ENCODE data around the gene RPP38.

RPP38 gene

GRCh38 chr10:15097011-15097812 lies at the start of gene RPP38:
Gene RPP38 (plus strand): TSS chr10:15097355. CDS start chr10:15103315, 5,960 bp downstream.
- H2AFZ ChIP-seq (ENCODE audit: low read depth, low read length) = peak within 1 kb of the TSS; percentile 88
- H3K4me2 ChIP-seq (ENCODE audit: insufficient read depth, low read length) = peak within 1 kb of the TSS; percentile 90
- peak; percentile 86 for ATAC-seq (ENCODE audit: insufficient read depth, low read depth)
- peak within 1 kb of the TSS; percentile 57 to 70 for H3K4me3 ChIP-seq (ENCODE audit: low read depth in 1 of 2, low read length in 2 of 2)
- H4K20me1 ChIP-seq (ENCODE audit: insufficient read depth, low read length) = peaks cover 10% of the 10 kb centered on the region
- H3K27ac ChIP-seq (ENCODE audit: low read length) = peak within 1 kb of the TSS; percentile 89
- no peaks in the 10 kb centered on the region for H3K27me3 ChIP-seq (ENCODE audit: insufficient read depth, low read length, poor library complexity)
- peak within 1 kb of the TSS; percentile 75 for H3K9ac ChIP-seq (ENCODE audit: low read depth, low read length)
- DNase-seq = peak; percentile 92
- TF ChIP-seq, protein P1, sequence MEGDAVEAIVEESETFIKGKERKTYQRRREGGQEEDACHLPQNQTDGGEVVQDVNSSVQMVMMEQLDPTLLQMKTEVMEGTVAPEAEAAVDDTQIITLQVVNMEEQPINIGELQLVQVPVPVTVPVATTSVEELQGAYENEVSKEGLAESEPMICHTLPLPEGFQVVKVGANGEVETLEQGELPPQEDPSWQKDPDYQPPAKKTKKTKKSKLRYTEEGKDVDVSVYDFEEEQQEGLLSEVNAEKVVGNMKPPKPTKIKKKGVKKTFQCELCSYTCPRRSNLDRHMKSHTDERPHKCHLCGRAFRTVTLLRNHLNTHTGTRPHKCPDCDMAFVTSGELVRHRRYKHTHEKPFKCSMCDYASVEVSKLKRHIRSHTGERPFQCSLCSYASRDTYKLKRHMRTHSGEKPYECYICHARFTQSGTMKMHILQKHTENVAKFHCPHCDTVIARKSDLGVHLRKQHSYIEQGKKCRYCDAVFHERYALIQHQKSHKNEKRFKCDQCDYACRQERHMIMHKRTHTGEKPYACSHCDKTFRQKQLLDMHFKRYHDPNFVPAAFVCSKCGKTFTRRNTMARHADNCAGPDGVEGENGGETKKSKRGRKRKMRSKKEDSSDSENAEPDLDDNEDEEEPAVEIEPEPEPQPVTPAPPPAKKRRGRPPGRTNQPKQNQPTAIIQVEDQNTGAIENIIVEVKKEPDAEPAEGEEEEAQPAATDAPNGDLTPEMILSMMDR (IDR thresholded peaks at IDR 0.05; ENCODE audit: borderline replicate concordance, extremely low read depth, low read length, poor library complexity, severe bottlenecking) = no peak
- no peak for TF ChIP-seq EZH2 (IDR thresholded peaks at IDR 0.05; ENCODE audit: borderline replicate concordance, low read depth, low read length, severe bottlenecking)
- peaks cover 31% of the 10 kb centered on the region for H3K4me1 ChIP-seq (ENCODE audit: insufficient read depth, low read length)
- no peaks in the 10 kb centered on the region for H3K9me3 ChIP-seq (ENCODE audit: insufficient read depth, low read length, severe bottlenecking)
- peaks cover 49% of the 10 kb centered on the region for H3K79me2 ChIP-seq (ENCODE audit: insufficient read depth, low read length)
- H3K36me3 ChIP-seq (ENCODE audit: insufficient read depth, low read length) = peaks cover 20% of the 10 kb centered on the region

DNA sequence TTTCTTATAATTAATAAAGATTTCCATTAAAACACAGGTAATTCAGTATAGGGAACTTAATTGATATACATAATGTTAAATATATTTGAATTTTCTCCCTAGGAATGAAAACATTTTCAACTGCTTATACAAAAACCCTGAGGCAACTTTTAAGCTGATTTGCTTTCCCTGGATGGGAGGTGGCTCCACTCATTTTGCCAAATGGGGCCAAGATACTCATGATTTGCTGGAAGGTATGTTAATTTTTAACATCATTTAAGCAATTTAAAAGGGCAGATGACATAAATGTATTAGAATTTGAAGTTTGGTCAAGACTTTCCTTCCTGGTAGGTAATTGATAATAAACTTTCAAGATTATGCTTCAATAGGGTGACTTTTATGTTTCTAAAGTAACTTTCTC lies 47.6 kb upstream of the RPP38 start:
- Histone ChIP-seq H2AFZ (ENCODE audit: low read depth, low read length) (no peak overlapping the region), H3K9me3 (ENCODE audit: insufficient read depth, low read length, severe bottlenecking) (no peaks in the 10 kb centered on the region), H3K27ac (ENCODE audit: low read length) (no peak overlapping the region), H3K36me3 (ENCODE audit: insufficient read depth, low read length) (no peaks in the 10 kb centered on the region), H3K9ac (ENCODE audit: low read depth, low read length) (no peak overlapping the region), H3K4me3 (ENCODE audit: low read depth in 1 of 2, low read length in 2 of 2) (no peak overlapping the region), H3K27me3 (ENCODE audit: insufficient read depth, low read length, poor library complexity) (peaks cover 3% of the 10 kb centered on the region), H3K4me1 (ENCODE audit: insufficient read depth, low read length) (no peaks in the 10 kb centered on the region), H3K79me2 (ENCODE audit: insufficient read depth, low read length) (no peaks in the 10 kb centered on the region), H4K20me1 (ENCODE audit: insufficient read depth, low read length) (no peaks in the 10 kb centered on the region), H3K4me2 (ENCODE audit: insufficient read depth, low read length) (no peak overlapping the region)
- ATAC-seq (ENCODE audit: insufficient read depth, low read depth) = no peak
- no peak for TF ChIP-seq EZH2 (IDR thresholded peaks at IDR 0.05; ENCODE audit: borderline replicate concordance, low read depth, low read length, severe bottlenecking)
- TF ChIP-seq, protein P1 (IDR thresholded peaks at IDR 0.05; ENCODE audit: borderline replicate concordance, extremely low read depth, low read length, poor library complexity, severe bottlenecking) = no peak
- no peak for DNase-seq

- Histone ChIP-seq H2AFZ (ENCODE audit: low read depth, low read length) (no peak overlapping the region), H3K4me3 (ENCODE audit: low read depth in 1 of 2, low read length in 2 of 2) (no peak overlapping the region), H3K9me3 (ENCODE audit: insufficient read depth, low read length, severe bottlenecking) (no peaks in the 10 kb centered on the region), H3K27ac (ENCODE audit: low read length) (no peak overlapping the region), H3K27me3 (ENCODE audit: insufficient read depth, low read length, poor library complexity) (peaks cover 3% of the 10 kb centered on the region), H4K20me1 (ENCODE audit: insufficient read depth, low read length) (no peaks in the 10 kb centered on the region), H3K9ac (ENCODE audit: low read depth, low read length) (no peak overlapping the region), H3K36me3 (ENCODE audit: insufficient read depth, low read length) (no peaks in the 10 kb centered on the region), H3K79me2 (ENCODE audit: insufficient read depth, low read length) (no peaks in the 10 kb centered on the region), H3K4me2 (ENCODE audit: insufficient read depth, low read length) (no peak overlapping the region), H3K4me1 (ENCODE audit: insufficient read depth, low read length) (no peaks in the 10 kb centered on the region)
- ATAC-seq (ENCODE audit: insufficient read depth, low read depth) (no peak), DNase-seq (no peak)
- no peak for TF ChIP-seq EZH2 (IDR thresholded peaks at IDR 0.05; ENCODE audit: borderline replicate concordance, low read depth, low read length, severe bottlenecking)
- TF ChIP-seq, protein P1 (IDR thresholded peaks at IDR 0.05; ENCODE audit: borderline replicate concordance, extremely low read depth, low read length, poor library complexity, severe bottlenecking) = no peak
Measured at GRCh38 chr10:15052121-15052520, 45.0 kb upstream of the RPP38 start.
